Thoracic aorta (tissue), 2 donors: Measurements from ENCODE around the gene IFNGR2. TPM values are rescaled to one million over a fixed set of nuclear protein-coding genes. Genes with fewer than 3 reads are reported as not detected.
"Not testable (repeated sequence)": the region's sequence is repeated elsewhere in the genome, so short reads cannot be mapped to it uniquely, and the experiment has no call there.

Source experiments
- ATAC-seq: fragments of 150-250 bp; one replicate; pipeline ENCODE4 v1.8.0; 2017; ENCODE audit warnings: low read depth; ENCODE audit not compliant: insufficient number of reproducible peaks, low FRiP score
- DNase-seq: peaks from one replicate; pipeline ENCODE4 v3.0.0-alpha.2; 2020; ENCODE audit warnings: low spot score
- H3K27ac ChIP-seq, 2 donors: fragments of 200-600 bp; sonication (generic); 1 replicate in 1 of 2; 2 replicates in 1 of 2; pipeline ENCODE4 v1.5.1; 2016; ENCODE audit warnings: mild to moderate bottlenecking in 2 of 2, moderate library complexity in 2 of 2
- H3K27me3 ChIP-seq: fragments of 200-600 bp; sonication (generic); replicated peaks from 2 replicates; pipeline ENCODE4 v1.6.0; 2016; ENCODE audit warnings: mild to moderate bottlenecking; ENCODE audit not compliant: insufficient read depth
- H3K36me3 ChIP-seq: fragments of 200-600 bp; sonication (generic); one replicate; pipeline ENCODE4 v1.5.1; 2016
- H3K4me1 ChIP-seq, 2 donors: fragments of 200-600 bp; sonication (generic); 1 replicate in 1 of 2; 2 replicates in 1 of 2; pipeline versions ENCODE4 v1.5.1 to v1.6.0; 2016; ENCODE audit warnings: low read depth in 2 of 2, mild to moderate bottlenecking in 1 of 2; ENCODE audit not compliant: control insufficient read depth in 1 of 2
- H3K4me3 ChIP-seq: fragments of 200-600 bp; sonication (generic); 2 replicates; pipeline ENCODE4 v1.5.1; 2016; ENCODE audit warnings: mild to moderate bottlenecking
- H3K9me3 ChIP-seq: fragments of 200-600 bp; sonication (generic); 2 replicates; pipeline ENCODE4 v1.5.1; 2016
- CTCF ChIP-seq: fragments of 200-600 bp; sonication (generic); IDR thresholded peaks from one replicate; pipeline ENCODE4 v1.5.1; 2019; ENCODE audit warnings: antibody characterized with exemption
- total RNA-seq, 2 donors: library from RNA; depleted of rRNA; stranded (reverse); fragments of >200 nt; gene quantifications; one replicate each; pipeline versions ENCODE4 v1.1.0 to v1.2.3, GENCODE V29; 2016

Gene IFNGR2
- total RNA-seq, 2 donors from 2014 or later, result 67.3 to 72.2 TPM

GRCh38 chr21:33360281-33360680, 42.9 kb upstream of the IFNGR2 start:
- Histone ChIP-seq H3K27me3 (no peaks in the 10 kb centered on the region), H3K27ac (peak overlapping the region; percentile 26 to 52), H3K4me3 (peak overlapping the region; percentile 51), H3K4me1 (peaks cover 19 to 24% of the 10 kb centered on the region in 2 donors), H3K9me3 (no peaks in the 10 kb centered on the region), H3K36me3 (peaks cover 6% of the 10 kb centered on the region)
- peak; percentile 55 for ATAC-seq
- no peak for DNase-seq
- no peak for TF ChIP-seq CTCF

GRCh38 chr21:33360881-33361602, 42.2 kb upstream of the IFNGR2 start:
- Histone ChIP-seq H3K4me1 (peaks cover 19 to 24% of the 10 kb centered on the region in 2 donors), H3K27me3 (no peaks in the 10 kb centered on the region), H3K9me3 (no peaks in the 10 kb centered on the region), H3K4me3 (peak overlapping the region; percentile 51), H3K27ac (peak overlapping the region; percentile 26 to 52), H3K36me3 (peaks cover 1% of the 10 kb centered on the region)
- peak; percentile 73 for TF ChIP-seq CTCF
- DNase-seq, result peak; percentile 25
- ATAC-seq, result no peak

GRCh38 chr21:33362044-33362555, 41.1 kb upstream of the IFNGR2 start:
- peak overlapping the region; percentile 51 for H3K4me3 ChIP-seq
- ATAC-seq, result no peak
- H3K27ac ChIP-seq, result peak overlapping the region in 1 of 2 donors; percentile 52

GRCh38 chr21:33363911-33364609, 39.2 kb upstream of the IFNGR2 start:
- not testable (repeated sequence) for H3K4me3 ChIP-seq, DNase-seq, ATAC-seq, H3K36me3 ChIP-seq, H3K27me3 ChIP-seq, H3K27ac ChIP-seq
- peaks cover 19 to 24% of the 10 kb centered on the region in 2 donors for H3K4me1 ChIP-seq
- peaks cover 22% of the 10 kb centered on the region for H3K9me3 ChIP-seq

More at GRCh38 chr21:33362044-33362555, 41.1 kb upstream of the IFNGR2 start:
- peaks cover 6% of the 10 kb centered on the region for H3K9me3 ChIP-seq
- no peak for TF ChIP-seq CTCF
- DNase-seq, result no peak
- peaks cover 19 to 24% of the 10 kb centered on the region in 2 donors for H3K4me1 ChIP-seq
- H3K27me3 ChIP-seq, result no peaks in the 10 kb centered on the region
- H3K36me3 ChIP-seq, result no peaks in the 10 kb centered on the region

GRCh38 chr21:33364830-33365229, 38.4 kb upstream of the IFNGR2 start:
- H3K27ac ChIP-seq, result no peak overlapping the region
- no peak overlapping the region for H3K4me3 ChIP-seq
- no peak for DNase-seq
- no peak for ATAC-seq
- H3K36me3 ChIP-seq, result no peaks in the 10 kb centered on the region
- H3K27me3 ChIP-seq, result no peaks in the 10 kb centered on the region
- H3K9me3 ChIP-seq, result peaks cover 22% of the 10 kb centered on the region
- H3K4me1 ChIP-seq, result peaks cover 19 to 23% of the 10 kb centered on the region in 2 donors
- no peak for TF ChIP-seq CTCF
